Measurements from ENCODE around the gene KLF3.

- no peak for TF ChIP-seq CTCF (IDR thresholded peaks at IDR 0.05; ENCODE audit: insufficient read depth, low read depth, low read length)
- no peak for TF ChIP-seq EZH2 (IDR thresholded peaks at IDR 0.05; ENCODE audit: insufficient read depth, low read length)
Observed at GRCh38 chr4:38710053-38710452, 46.1 kb downstream of the KLF3 start.

All from astrocyte (in vitro differentiated cells and primary cell).